GM19324 (cell line): ENCODE measurements around the gene CASR.
"Not testable (repeated sequence)": the region's sequence is repeated elsewhere in the genome, so short reads cannot be mapped to it uniquely, and the experiment has no call there.

Source experiments
- ATAC-seq: cut with Tn5 transposase; IDR thresholded peaks from one replicate; pipeline ENCODE4 v1.9.1; 2021; ENCODE audit warnings: mild to moderate bottlenecking, moderate library complexity; ENCODE audit not compliant: unreplicated experiment, low FRiP score

The CASR gene

GRCh38 chr3:122183521-122183892 lies at the start of gene CASR:
TSS of gene CASR (plus strand) at chr3:122183668. CDS start at chr3:122254190, 70,522 bp downstream.
- no peak for ATAC-seq

- ATAC-seq: no peak
These were observed 37.0 kb upstream of the CASR start for GRCh38 chr3:122146466-122146865.

GRCh38 chr3:122148941-122149627 lies 34.4 kb upstream of the CASR start:
- ATAC-seq: no peak

GRCh38 chr3:122151480-122151879 lies 32.0 kb upstream of the CASR start:
- no peak for ATAC-seq

- not testable (repeated sequence) for ATAC-seq
These were observed 18.5 kb upstream of the CASR start for GRCh38 chr3:122164983-122165382.

GRCh38 chr3:122167630-122168029 lies 15.8 kb upstream of the CASR start:
- ATAC-seq: no peak

GRCh38 chr3:122168044-122168443 lies 15.4 kb upstream of the CASR start:
- no peak for ATAC-seq

GRCh38 chr3:122169911-122170310 lies 13.6 kb upstream of the CASR start:
- ATAC-seq: no peak

- ATAC-seq: not testable (repeated sequence)
These were observed 12.1 kb upstream of the CASR start for GRCh38 chr3:122171361-122171760.

DNA sequence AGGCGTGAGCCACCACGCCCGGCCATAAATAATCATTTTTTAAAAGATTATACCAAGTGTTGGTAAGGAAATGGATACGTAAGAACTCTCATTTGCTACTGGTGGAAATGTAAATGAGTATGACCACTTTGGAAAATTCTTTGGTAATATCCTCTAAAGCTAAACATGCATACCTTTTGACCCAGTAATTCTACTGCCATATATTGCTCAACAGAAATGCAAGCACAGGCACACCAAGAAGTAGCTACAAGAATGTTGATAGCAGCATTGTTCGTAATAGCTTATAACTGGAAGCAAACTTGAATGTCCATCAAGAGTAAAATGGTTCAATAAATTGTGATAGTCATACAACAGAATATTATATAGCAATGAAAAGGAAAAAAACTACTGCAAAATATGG lies 4.8 kb upstream of the CASR start:
- ATAC-seq: no peak

GRCh38 chr3:122183893-122184590 lies 574 bp downstream of the CASR start:
- ATAC-seq: no peak

DNA sequence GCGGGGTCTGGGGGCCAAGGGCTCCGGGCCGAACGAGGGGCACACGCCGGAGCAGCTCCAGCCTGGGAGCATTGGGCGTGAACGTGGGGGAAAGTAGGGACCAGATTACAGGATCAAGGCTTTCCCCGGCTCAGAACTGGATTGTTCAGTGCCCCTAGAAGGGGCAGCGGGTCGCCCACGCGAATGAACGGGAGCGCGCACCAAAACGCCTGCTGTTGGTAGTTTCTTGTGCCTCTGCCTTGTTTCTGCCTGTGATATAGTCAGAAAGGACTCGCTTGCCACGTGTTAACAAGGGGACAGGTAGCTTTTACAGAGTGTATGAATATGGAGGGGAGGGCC lies 1.1 kb downstream of the CASR start:
- no peak for ATAC-seq

GRCh38 chr3:122186372-122186771 lies 2.9 kb downstream of the CASR start:
- no peak for ATAC-seq

GRCh38 chr3:122188737-122189136 lies 5.3 kb downstream of the CASR start:
- no peak for ATAC-seq

DNA sequence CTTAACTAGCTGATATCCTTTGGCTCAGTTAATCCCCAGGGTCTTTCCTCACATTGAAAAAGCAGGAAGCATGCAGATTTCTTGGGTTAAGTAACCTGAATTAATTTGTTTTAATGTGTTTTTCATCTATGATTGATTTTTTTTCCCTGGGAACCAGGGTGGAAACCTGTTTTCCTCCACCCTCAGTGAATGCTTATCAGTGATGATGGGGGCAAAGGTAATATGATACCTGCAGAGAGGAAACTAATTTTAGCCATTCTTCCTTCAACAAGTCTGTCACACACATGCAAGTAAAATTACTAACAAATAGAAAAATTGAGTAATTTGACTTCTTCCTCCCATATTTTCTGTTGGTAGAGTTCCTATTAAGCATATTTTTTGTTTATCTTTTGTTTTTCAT lies 5.9 kb downstream of the CASR start:
- no peak for ATAC-seq

GRCh38 chr3:122190525-122190924 lies 7.1 kb downstream of the CASR start:
- no peak for ATAC-seq

DNA sequence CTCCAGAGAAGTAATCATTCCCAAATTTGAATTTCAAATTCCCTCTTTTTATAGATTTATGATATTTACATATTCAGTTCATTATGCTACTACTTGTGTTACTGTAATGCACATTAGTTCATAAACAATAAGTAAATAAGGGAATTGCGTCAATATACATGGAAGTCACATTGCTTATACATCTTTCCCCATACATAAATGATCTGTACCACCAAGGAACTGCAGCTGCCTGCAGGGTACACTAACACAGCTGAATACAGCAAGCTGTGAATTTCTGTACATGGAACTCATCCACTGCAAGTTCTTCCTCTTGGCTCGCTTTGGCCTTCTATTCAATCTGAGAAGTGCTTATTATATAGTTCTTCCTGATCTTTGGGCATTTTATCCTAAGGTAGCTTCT lies 15.5 kb downstream of the CASR start:
- ATAC-seq: no peak

DNA sequence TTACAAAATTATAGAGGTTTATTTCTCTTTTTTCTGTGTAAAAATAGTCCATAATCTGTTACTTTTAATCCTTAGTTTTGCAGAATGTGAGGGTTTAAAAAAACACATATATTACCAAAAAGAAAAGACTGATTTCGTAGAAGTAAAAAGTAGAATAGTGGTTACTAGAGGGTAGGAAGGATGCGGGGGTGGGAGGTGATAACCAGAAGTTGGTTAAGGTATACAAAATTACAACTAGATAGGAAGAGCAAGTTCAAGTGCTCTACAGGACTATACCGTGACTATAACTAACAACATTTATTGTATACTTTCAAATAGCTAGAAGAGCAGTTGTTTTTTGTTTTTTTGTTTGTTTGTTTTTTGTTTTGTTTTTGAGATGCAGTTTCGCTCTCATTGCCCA lies 16.1 kb downstream of the CASR start:
- no peak for ATAC-seq

- no peak for ATAC-seq
These were observed 17.2 kb downstream of the CASR start for GRCh38 chr3:122200661-122201060.

GRCh38 chr3:122201476-122201875 lies 18.0 kb downstream of the CASR start:
- ATAC-seq: not testable (repeated sequence)

GRCh38 chr3:122208579-122208978 lies 25.1 kb downstream of the CASR start:
- no peak for ATAC-seq

GRCh38 chr3:122213650-122214049 lies 30.2 kb downstream of the CASR start:
- ATAC-seq: no peak
